GM12864 (cell line): Measurements from ENCODE around the gene HDAC4.

Experiments
- DNase-seq: peaks from one replicate; pipeline ENCODE4 v3.0.0-alpha.2; 2011; ENCODE audit warnings: low read depth
- H3K4me3 ChIP-seq: 2 replicates; pipeline ENCODE4 v1.5.1; 2011; ENCODE audit warnings: mild to moderate bottlenecking, low read depth, low read length, control low read depth
- TF ChIP-seq, protein P1 (sequence below): IDR thresholded peaks from 2 replicates; pipeline ENCODE4 v1.5.1; 2011; ENCODE audit warnings: low read depth, mild to moderate bottlenecking, moderate library complexity, low read length, control low read depth, inconsistent platforms; ENCODE audit errors: missing control alignments

Gene HDAC4

DNA sequence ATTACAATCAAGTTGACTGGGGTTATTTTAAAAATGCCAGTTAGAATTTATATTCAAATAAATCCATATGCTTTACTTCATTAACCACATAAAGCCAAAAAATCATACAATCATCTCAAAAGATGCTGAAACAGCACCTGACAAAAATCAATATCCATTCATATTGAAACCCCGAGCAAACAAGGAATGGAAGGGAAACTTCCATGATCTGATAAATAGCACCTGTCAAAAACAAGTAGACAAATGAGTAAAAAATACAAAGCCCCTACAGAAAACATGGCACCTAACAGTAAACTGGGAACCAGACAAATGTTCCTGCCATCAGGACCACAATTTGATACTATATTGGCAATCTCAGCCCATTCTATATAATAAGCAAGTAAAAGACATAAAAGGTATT lies 227.5 kb downstream of the HDAC4 start:
- no peak for DNase-seq
- no peak overlapping the region for H3K4me3 ChIP-seq
- TF ChIP-seq, protein P1, sequence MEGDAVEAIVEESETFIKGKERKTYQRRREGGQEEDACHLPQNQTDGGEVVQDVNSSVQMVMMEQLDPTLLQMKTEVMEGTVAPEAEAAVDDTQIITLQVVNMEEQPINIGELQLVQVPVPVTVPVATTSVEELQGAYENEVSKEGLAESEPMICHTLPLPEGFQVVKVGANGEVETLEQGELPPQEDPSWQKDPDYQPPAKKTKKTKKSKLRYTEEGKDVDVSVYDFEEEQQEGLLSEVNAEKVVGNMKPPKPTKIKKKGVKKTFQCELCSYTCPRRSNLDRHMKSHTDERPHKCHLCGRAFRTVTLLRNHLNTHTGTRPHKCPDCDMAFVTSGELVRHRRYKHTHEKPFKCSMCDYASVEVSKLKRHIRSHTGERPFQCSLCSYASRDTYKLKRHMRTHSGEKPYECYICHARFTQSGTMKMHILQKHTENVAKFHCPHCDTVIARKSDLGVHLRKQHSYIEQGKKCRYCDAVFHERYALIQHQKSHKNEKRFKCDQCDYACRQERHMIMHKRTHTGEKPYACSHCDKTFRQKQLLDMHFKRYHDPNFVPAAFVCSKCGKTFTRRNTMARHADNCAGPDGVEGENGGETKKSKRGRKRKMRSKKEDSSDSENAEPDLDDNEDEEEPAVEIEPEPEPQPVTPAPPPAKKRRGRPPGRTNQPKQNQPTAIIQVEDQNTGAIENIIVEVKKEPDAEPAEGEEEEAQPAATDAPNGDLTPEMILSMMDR = no peak

DNA sequence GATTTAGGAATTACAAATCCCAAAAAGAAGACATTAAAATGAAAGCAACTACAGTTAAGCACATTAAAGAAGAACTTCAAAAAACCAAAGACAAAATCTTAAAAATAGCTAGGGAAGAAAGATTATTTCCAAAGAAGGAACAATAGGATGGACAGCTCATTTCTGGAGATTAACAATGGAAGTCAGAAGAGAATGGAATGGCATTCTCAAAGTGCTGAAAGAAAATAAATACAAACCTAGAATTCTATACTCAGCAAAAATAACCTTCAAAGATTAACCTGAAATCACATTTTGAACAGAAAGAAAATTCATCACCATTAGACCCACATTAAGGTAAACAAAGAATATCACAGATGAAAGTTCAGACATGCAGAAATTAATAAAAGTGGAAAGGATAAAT lies 229.2 kb downstream of the HDAC4 start:
- TF ChIP-seq, protein P1 = no peak
- H3K4me3 ChIP-seq = no peak overlapping the region
- no peak for DNase-seq

DNA sequence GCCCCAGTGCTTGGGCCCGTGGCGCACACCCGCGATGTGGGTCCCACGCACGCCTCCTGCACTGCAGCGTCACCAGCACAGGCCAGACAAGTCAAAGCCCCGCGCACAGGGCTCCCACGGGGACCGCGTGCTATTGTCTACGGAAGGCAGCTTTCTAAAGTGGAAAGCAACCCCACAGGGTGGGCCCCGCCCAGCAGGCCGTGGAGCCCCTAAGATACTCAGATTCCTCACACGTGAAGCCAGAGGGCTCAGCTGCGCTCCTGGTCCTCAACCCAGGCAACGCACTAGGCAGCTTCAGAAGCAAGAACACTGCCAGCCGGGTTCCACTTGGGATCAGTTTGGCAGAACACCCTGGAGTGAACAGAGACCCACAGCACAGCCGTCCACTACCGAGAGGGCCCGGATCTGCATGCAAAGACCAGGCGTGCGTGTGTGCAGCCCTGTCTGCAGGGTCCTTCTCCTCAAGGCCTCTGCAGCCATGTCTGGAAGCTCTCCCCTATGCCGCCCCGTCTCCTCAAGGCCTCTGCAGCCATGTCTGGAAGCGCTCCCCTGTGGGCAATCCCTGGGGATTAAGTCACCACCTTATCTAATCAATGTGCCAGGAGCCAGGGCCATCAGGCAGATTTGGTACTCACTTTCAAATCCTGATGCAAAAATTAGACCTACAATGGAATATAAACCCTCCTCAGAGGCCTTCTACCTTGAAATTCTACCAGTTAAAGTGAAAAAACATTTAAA lies 231.3 kb downstream of the HDAC4 start:
- no peak for DNase-seq

DNA sequence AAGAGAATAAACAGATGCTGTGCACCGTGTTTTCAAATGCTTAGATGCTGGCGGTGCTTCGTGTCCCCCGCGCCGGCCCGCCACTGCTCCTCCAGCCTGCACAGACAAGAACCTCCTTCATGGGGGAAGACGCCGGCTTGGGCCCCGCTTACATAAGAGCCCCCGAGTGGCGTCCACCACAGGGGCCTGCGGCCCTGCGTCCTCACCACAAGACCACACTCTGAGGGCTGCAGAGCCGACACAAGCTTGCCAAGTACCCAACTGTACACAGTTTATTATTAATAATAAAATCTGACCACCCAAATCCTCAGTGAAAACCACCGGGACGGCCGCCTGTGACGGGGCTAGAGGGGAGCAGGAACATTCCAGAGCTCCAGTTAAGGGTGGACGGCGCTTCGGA lies 232.2 kb downstream of the HDAC4 start:
- DNase-seq = no peak
- TF ChIP-seq, protein P1 = no peak
- no peak overlapping the region for H3K4me3 ChIP-seq

More for the DNA sequence above, 231.3 kb downstream of the HDAC4 start:
- H3K4me3 ChIP-seq = no peak overlapping the region
- TF ChIP-seq, protein P1 = no peak

DNA sequence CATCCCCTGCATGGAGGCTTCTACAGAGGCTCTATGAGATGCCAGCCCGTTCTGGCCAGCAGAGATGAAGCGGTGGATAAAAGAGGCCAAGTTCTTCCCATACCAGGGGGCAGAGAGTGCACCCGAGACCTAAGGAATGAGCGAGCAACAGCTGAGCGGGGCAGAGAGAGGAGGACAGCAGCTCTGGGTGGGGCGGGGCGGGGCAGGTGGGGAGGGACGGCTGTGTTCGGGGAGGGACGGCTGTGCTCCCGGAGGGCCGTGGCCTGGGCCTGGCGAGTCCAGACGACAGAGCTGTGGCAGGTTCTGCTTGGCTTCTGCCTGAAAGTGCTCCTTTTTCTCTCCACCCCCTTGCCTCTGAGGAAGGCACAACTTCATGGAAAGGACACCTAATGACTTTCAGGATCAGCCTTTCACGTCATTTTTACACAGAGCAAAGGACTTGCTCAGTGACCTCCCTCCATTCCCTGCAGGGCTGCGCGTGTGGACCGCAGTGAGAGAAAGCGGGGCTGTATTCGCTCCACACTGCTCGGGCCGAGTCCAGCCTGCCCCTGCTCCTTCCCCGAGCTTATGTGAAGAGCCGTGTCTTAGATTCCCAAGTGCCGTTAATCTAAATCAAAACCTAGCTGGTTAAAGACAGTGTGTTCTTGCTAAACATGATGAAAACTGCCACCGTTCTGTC lies 232.9 kb downstream of the HDAC4 start:
- TF ChIP-seq, protein P1 = no peak
- DNase-seq = no peak
- H3K4me3 ChIP-seq = no peak overlapping the region

DNA sequence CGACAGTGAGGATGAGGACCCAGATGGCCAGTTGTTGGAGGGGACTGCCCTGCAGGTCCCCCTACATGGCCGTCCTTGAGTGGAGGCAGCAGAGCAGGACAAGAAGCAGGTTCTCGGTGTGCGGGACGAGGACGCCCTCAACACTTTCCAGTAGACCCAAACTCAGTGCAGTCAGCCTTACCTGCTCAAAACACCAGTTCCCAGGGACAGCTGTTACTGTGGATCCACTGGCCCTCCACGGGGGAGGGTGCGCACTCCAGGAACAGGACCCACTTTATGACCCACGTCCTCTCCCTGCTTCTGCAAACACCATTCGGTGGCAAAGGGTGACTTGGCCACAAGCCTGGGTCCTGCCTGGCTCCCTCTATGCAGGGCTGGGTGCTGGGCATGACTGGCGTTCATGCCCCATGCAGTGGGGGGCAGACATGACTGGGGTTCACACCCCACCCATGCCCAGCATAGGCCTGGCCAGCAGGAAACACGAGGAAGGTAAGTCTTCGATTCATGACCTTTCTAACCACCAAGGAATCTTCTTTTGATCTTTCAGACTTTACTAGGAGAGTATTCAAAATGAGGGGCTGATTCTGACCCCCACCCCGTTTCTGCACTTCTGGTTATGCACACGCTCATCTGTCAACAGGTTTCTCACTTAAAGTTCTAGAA lies 233.7 kb downstream of the HDAC4 start:
- DNase-seq = no peak
- TF ChIP-seq, protein P1 = no peak
- no peak overlapping the region for H3K4me3 ChIP-seq
